Thyroid gland (tissue), 4 donors: ENCODE measurements around the gene PALLD. TPM values are rescaled to one million over a fixed set of nuclear protein-coding genes. Genes with fewer than 3 reads are reported as not detected.

Source experiments
- DNase-seq, 2 donors: peaks; one replicate each; pipeline ENCODE4 v3.0.0-alpha.2; 2019
- H3K27ac ChIP-seq, 3 donors: fragments of 200-600 bp; sonication (generic); 1 replicate in 2 of 3; 2 replicates in 1 of 3; pipeline ENCODE4 v1.5.1; 2016 to 2019; ENCODE audit warnings: mild to moderate bottlenecking in 1 of 3, moderate library complexity in 1 of 3
- H3K27me3 ChIP-seq: fragments of 200-600 bp; sonication (generic); one replicate; pipeline ENCODE4 v1.5.1; 2019
- H3K36me3 ChIP-seq, 2 donors: fragments of 200-600 bp; sonication (generic); one replicate each; pipeline ENCODE4 v1.5.1; 2016 to 2019
- H3K4me1 ChIP-seq, 2 donors: fragments of 200-600 bp; sonication (generic); one replicate each; pipeline ENCODE4 v1.5.1; 2017 to 2019
- H3K4me3 ChIP-seq, 3 donors: fragments of 200-600 bp; sonication (generic); replicated peaks in 1 of 3; 1 replicate in 2 of 3; 2 replicates in 1 of 3; pipeline ENCODE4 v1.5.1; 2016; ENCODE audit warnings: mild to moderate bottlenecking in 1 of 3
- H3K9me3 ChIP-seq: fragments of 200-600 bp; sonication (generic); one replicate; pipeline ENCODE4 v1.5.1; 2017
- POLR2A ChIP-seq, 2 donors: fragments of 450-650 bp; IDR thresholded peaks; one replicate each; pipeline ENCODE4 v1.6.1; 2017; ENCODE audit warnings: antibody characterized with exemption in 2 of 2, mild to moderate bottlenecking in 2 of 2, moderate library complexity in 1 of 2
- WGBS, 2 donors: methylation state at CpG; one replicate each; pipeline ENCODE4 v1.1.5; 2017; 5-methylcytosine and 5-hydroxymethylcytosine counted together
- intact Hi-C: fragments of 100-400 bp; cut with DNase I; formaldehyde crosslinking; loops from one replicate; pipeline ENCODE4 v1.15.1; 2023
- total RNA-seq, 4 donors: library from RNA; depleted of rRNA; stranded (reverse); fragments of >200 nt; gene quantifications; one replicate each; pipeline ENCODE4 v1.2.3, GENCODE V29; 2016
- TF ChIP-seq, protein P1 (sequence below), 6 experiments: fragments of 200-600 bp in 3 of 6; fragments of 450-650 bp in 3 of 6; sonication (generic) in 3 of 6; IDR thresholded peaks; one replicate each; pipeline ENCODE4 v1.5.1; 2016 to 2019; ENCODE audit warnings: antibody characterized with exemption in 6 of 6, mild to moderate bottlenecking in 2 of 6, inconsistent platforms in 1 of 6, moderate library complexity in 1 of 6

PALLD gene
- total RNA-seq, 4 donors from 2014 or later = 152 to 311 (median 226) TPM

DNA sequence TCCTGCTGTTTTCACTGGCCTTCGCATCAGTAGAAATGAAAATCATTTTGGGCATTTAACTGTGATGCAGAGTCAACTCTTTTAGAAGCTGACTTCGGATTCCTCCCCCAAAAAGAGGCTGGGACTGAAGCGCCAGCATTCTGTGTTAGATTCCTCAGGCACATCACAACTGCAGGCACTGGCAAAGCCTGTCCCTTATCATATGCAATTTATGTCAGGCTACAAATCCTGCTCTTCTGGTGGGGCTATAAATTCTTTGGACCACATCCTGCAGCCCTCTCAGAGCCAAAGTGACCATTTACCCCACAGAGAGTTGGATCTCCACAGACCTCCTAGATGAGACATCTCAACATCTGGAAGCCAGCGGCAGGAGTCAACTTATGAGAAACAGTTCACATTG lies 374.8 kb downstream of the PALLD start:
- H3K4me3 ChIP-seq = no peak overlapping the region
- intact Hi-C loops = no loop called here
- no peak overlapping the region for H3K27ac ChIP-seq
- no peak for DNase-seq
- H3K4me1 ChIP-seq = peaks cover 4 to 5% of the 10 kb centered on the region in 2 donors
- no peaks in the 10 kb centered on the region for H3K27me3 ChIP-seq
- WGBS, 2 donors = 80 to 89% methylated on average over 4 of the region's 4 CpGs
- H3K36me3 ChIP-seq = no peaks in the 10 kb centered on the region
- TF ChIP-seq, protein P1, sequence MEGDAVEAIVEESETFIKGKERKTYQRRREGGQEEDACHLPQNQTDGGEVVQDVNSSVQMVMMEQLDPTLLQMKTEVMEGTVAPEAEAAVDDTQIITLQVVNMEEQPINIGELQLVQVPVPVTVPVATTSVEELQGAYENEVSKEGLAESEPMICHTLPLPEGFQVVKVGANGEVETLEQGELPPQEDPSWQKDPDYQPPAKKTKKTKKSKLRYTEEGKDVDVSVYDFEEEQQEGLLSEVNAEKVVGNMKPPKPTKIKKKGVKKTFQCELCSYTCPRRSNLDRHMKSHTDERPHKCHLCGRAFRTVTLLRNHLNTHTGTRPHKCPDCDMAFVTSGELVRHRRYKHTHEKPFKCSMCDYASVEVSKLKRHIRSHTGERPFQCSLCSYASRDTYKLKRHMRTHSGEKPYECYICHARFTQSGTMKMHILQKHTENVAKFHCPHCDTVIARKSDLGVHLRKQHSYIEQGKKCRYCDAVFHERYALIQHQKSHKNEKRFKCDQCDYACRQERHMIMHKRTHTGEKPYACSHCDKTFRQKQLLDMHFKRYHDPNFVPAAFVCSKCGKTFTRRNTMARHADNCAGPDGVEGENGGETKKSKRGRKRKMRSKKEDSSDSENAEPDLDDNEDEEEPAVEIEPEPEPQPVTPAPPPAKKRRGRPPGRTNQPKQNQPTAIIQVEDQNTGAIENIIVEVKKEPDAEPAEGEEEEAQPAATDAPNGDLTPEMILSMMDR (IDR thresholded peaks at IDR 0.05) = no peak
- no peak for TF ChIP-seq POLR2A (IDR thresholded peaks at IDR 0.05)
- no peaks in the 10 kb centered on the region for H3K9me3 ChIP-seq

- peaks cover 0 to 3% of the 10 kb centered on the region in 2 donors for H3K36me3 ChIP-seq
- no peaks in the 10 kb centered on the region for H3K27me3 ChIP-seq
- no peak overlapping the region for H3K4me3 ChIP-seq
- 72 to 83% methylated on average over 2 of the region's 2 CpGs for WGBS, 2 donors
- H3K9me3 ChIP-seq = no peaks in the 10 kb centered on the region
- H3K27ac ChIP-seq = no peak overlapping the region
- TF ChIP-seq, protein P1 (IDR thresholded peaks at IDR 0.05) = no peak
- TF ChIP-seq POLR2A (IDR thresholded peaks at IDR 0.05) = no peak
- intact Hi-C loops = no loop called here
- H3K4me1 ChIP-seq = peaks cover 4 to 5% of the 10 kb centered on the region in 2 donors
- no peak for DNase-seq
These were observed 377.2 kb downstream of the PALLD start for GRCh38 chr4:168874083-168874482.

DNA sequence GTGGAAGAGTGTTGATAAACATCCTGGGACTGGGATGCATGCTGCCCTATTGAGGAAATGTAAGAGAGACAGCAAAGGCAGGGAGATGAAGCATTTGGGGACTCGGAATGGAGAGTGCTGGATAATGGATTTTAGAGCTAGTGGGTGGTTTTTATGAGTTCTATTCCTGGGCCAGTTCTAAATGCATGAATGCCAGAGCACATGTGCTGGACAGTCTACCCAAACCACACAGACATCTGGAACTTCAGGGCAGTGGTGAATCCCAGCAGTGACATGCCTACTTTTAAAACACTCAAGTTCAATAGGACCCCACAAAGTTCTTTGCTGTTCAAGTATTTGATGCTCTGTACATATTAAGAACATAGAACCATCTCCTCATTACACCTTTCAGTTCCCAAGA lies 379.3 kb downstream of the PALLD start:
- Histone ChIP-seq H3K9me3 (no peaks in the 10 kb centered on the region), H3K36me3 (peaks cover 0 to 3% of the 10 kb centered on the region in 2 donors), H3K27me3 (no peaks in the 10 kb centered on the region), H3K27ac (no peak overlapping the region), H3K4me3 (no peak overlapping the region), H3K4me1 (peaks cover 8 to 9% of the 10 kb centered on the region in 2 donors)
- no peak for TF ChIP-seq POLR2A (IDR thresholded peaks at IDR 0.05)
- TF ChIP-seq, protein P1 (IDR thresholded peaks at IDR 0.05) = no peak
- WGBS, 2 donors = 67 to 85% methylated on average over 1 of the region's 1 CpG
- intact Hi-C loops = no loop called here
- no peak for DNase-seq

- 50 to 63% methylated on average over 44 to 73 of the region's 108 CpGs for WGBS, 2 donors
- no peak for TF ChIP-seq POLR2A (IDR thresholded peaks at IDR 0.05)
- TF ChIP-seq, protein P1 (IDR thresholded peaks at IDR 0.05) = no peak
- H3K9me3 ChIP-seq = no peaks in the 10 kb centered on the region
- H3K27ac ChIP-seq = peak overlapping the region; percentile 42 to 67 (median 62)
- peak overlapping the region in 1 of 3 donors; percentile 27 for H3K4me3 ChIP-seq
- peaks cover 0 to 3% of the 10 kb centered on the region in 2 donors for H3K36me3 ChIP-seq
- peak; percentile 21 to 43 for DNase-seq
- peaks cover 17 to 19% of the 10 kb centered on the region in 2 donors for H3K4me1 ChIP-seq
- H3K27me3 ChIP-seq = no peaks in the 10 kb centered on the region
- intact Hi-C loops = no loop called here
These were observed 380.9 kb downstream of the PALLD start for GRCh38 chr4:168877511-168878491.

GRCh38 chr4:168878623-168879022 lies 381.8 kb downstream of the PALLD start:
- H3K9me3 ChIP-seq = no peaks in the 10 kb centered on the region
- no peak overlapping the region for H3K4me3 ChIP-seq
- intact Hi-C loops = no loop called here
- no peaks in the 10 kb centered on the region for H3K27me3 ChIP-seq
- TF ChIP-seq, protein P1 (IDR thresholded peaks at IDR 0.05) = no peak
- no peak for TF ChIP-seq POLR2A (IDR thresholded peaks at IDR 0.05)
- peaks cover 17 to 24% of the 10 kb centered on the region in 2 donors for H3K4me1 ChIP-seq
- peaks cover 0 to 3% of the 10 kb centered on the region in 2 donors for H3K36me3 ChIP-seq
- H3K27ac ChIP-seq = peak overlapping the region in 1 of 3 donors; percentile 67
- 83 to 92% methylated on average over 2 of the region's 2 CpGs for WGBS, 2 donors
- no peak for DNase-seq
